ENCODE data around the gene SLC35C1. TPM values are rescaled to one million over a fixed set of nuclear protein-coding genes. Genes with fewer than 3 reads are reported as not detected.
A peak's percentile ranks its signal among the peaks of the same experiment; 100 is the strongest.

SLC35C1 gene
- total RNA-seq, 1 donor from 2014 or later = 13.3 TPM

GRCh38 chr11:45798793-45799441 lies 6.0 kb upstream of the SLC35C1 start:
- H3K4me1 Mint-ChIP-seq = no peaks in the 10 kb centered on the region
- no peak for DNase-seq (ENCODE audit: low read depth, low spot score)
- H3K36me3 Mint-ChIP-seq (ENCODE audit: low read depth) = no peaks in the 10 kb centered on the region
- no peaks in the 10 kb centered on the region for H3K9me3 Mint-ChIP-seq
- TF ChIP-seq, protein P1, sequence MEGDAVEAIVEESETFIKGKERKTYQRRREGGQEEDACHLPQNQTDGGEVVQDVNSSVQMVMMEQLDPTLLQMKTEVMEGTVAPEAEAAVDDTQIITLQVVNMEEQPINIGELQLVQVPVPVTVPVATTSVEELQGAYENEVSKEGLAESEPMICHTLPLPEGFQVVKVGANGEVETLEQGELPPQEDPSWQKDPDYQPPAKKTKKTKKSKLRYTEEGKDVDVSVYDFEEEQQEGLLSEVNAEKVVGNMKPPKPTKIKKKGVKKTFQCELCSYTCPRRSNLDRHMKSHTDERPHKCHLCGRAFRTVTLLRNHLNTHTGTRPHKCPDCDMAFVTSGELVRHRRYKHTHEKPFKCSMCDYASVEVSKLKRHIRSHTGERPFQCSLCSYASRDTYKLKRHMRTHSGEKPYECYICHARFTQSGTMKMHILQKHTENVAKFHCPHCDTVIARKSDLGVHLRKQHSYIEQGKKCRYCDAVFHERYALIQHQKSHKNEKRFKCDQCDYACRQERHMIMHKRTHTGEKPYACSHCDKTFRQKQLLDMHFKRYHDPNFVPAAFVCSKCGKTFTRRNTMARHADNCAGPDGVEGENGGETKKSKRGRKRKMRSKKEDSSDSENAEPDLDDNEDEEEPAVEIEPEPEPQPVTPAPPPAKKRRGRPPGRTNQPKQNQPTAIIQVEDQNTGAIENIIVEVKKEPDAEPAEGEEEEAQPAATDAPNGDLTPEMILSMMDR (conservative IDR thresholded peaks at IDR 0.05) = no peak
- H3K4me3 Mint-ChIP-seq = no peak overlapping the region
- H3K27ac Mint-ChIP-seq (ENCODE audit: unreplicated experiment) = peak overlapping the region; percentile 13
- H3K27me3 Mint-ChIP-seq (ENCODE audit: low read depth) = peaks cover 42% of the 10 kb centered on the region

DNA sequence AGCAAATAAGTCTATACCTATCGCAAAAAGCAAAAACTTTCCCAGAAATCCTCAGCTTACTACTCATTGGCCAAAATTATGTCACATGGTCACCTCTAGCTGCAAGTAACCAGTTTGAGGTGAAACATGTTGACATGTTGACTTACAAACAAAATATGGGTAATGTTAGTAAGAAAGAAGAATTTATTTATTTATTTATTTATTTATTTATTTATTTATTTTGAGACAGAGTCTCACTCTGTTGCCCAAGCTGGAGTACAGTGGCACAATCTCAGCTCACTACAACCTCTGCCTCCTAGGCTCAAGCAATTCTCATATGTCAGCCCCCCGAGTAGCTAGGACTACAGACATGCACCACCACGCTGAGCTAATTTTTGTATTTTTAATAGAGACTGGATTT lies 5.4 kb upstream of the SLC35C1 start:
- Mint-ChIP-seq H3K36me3 (ENCODE audit: low read depth) (no peaks in the 10 kb centered on the region), H3K4me3 (no peak overlapping the region), H3K9me3 (no peaks in the 10 kb centered on the region), H3K4me1 (no peaks in the 10 kb centered on the region), H3K27ac (ENCODE audit: unreplicated experiment) (no peak overlapping the region), H3K27me3 (ENCODE audit: low read depth) (peaks cover 38% of the 10 kb centered on the region)
- no peak for DNase-seq (ENCODE audit: low read depth, low spot score)
- TF ChIP-seq, protein P1 (conservative IDR thresholded peaks at IDR 0.05) = no peak

- Mint-ChIP-seq H3K27me3 (ENCODE audit: low read depth) (peaks cover 35% of the 10 kb centered on the region), H3K9me3 (no peaks in the 10 kb centered on the region), H3K27ac (ENCODE audit: unreplicated experiment) (no peak overlapping the region), H3K4me1 (no peaks in the 10 kb centered on the region), H3K36me3 (ENCODE audit: low read depth) (no peaks in the 10 kb centered on the region), H3K4me3 (no peak overlapping the region)
- no peak for DNase-seq (ENCODE audit: low read depth, low spot score)
- TF ChIP-seq, protein P1 (conservative IDR thresholded peaks at IDR 0.05) = no peak
Measured at GRCh38 chr11:45800261-45800660, 4.7 kb upstream of the SLC35C1 start.

DNA sequence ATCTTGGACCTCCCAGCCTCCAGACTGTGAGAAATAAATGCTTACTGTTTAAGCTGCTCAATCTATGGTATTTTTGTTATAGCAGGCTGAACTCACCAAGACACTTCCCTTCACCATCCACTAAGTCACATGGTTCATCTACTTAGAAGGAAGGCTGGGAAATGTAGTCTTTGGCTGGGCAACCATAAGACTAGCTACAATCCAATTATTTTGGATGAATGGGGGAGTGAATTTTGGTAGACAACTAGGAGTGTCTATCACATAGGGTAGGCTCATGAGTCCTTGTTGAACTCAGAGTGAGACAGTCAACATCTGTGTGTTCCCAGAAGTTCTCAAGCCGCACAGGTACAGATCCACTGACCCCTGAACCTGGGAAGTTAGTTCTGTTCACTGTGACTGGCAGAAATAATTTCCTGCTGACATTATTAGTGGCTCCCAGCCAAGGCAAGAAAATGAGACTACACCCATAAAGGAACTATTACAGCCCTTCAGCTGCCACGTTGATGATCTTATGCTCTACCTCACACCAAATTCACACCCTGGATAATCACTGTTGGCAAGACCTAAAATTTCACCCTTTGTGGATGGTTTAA lies 3.1 kb upstream of the SLC35C1 start:
- Mint-ChIP-seq H3K36me3 (ENCODE audit: low read depth) (no peaks in the 10 kb centered on the region), H3K27ac (ENCODE audit: unreplicated experiment) (no peak overlapping the region), H3K4me3 (peak overlapping the region; percentile 42), H3K27me3 (ENCODE audit: low read depth) (peaks cover 32% of the 10 kb centered on the region), H3K4me1 (peaks cover 10% of the 10 kb centered on the region), H3K9me3 (no peaks in the 10 kb centered on the region)
- DNase-seq (ENCODE audit: low read depth, low spot score) = no peak
- TF ChIP-seq, protein P1 (conservative IDR thresholded peaks at IDR 0.05) = no peak

DNA sequence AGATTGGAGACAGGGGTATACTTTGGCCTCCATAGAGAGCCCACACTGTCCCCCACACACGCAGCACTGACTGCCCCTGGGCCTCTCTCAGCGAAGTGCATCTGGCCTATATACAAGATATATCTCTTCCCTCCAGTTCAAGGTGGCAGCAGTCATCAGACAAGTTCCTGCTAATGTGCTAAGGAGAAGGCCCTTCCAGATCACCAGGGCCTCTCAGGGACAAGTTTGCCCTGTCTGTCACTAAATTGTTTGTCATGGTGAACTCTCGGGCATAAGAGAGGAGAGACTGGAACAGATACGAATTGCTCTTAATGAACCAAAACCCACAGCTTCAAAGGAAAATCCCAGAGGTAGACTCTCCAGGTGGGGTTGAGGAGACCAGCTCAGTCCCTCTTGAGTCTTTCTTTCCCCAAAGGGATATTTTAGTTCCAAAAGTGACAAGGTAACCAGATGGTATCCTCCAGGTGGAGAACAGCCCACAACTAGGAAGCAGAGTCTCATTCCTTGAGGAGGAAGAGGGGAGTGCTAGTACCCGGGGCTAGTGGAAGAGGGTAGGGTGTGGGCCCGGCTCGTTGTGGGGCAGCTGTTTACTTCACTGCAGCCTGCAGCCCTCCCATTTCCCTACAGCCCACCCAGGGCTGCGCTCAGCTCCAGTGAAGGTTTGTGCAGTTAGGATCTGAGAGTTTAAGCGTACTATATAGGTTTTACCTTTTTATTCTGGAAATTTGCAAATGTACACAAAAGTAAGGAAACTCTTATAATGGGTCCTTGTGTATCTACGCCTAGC lies 2.2 kb upstream of the SLC35C1 start:
- no peaks in the 10 kb centered on the region for H3K36me3 Mint-ChIP-seq (ENCODE audit: low read depth)
- no peaks in the 10 kb centered on the region for H3K9me3 Mint-ChIP-seq
- H3K4me1 Mint-ChIP-seq = peaks cover 18% of the 10 kb centered on the region
- peak overlapping the region; percentile 79 for H3K4me3 Mint-ChIP-seq
- H3K27me3 Mint-ChIP-seq (ENCODE audit: low read depth) = peaks cover 32% of the 10 kb centered on the region
- no peak for DNase-seq (ENCODE audit: low read depth, low spot score)
- H3K27ac Mint-ChIP-seq (ENCODE audit: unreplicated experiment) = no peak overlapping the region
- TF ChIP-seq, protein P1 (conservative IDR thresholded peaks at IDR 0.05) = no peak

Data from neural crest cell (in vitro differentiated cells).